ENCODE measurements around the gene MARCO.

MARCO gene

GRCh38 chr2:118974103-118974993 lies 32.4 kb downstream of the MARCO start:
- Histone ChIP-seq H3K4me1 (ENCODE audit: control insufficient read depth, insufficient read depth, low read length) (peaks cover 7% of the 10 kb centered on the region), H3K9me3 (ENCODE audit: control insufficient read depth, low read length) (no peaks in the 10 kb centered on the region), H3K36me3 (ENCODE audit: control insufficient read depth, insufficient read depth, low read length) (no peaks in the 10 kb centered on the region), H3K4me3 (ENCODE audit: insufficient read depth, low read depth, low read length) (no peak overlapping the region), H3K27me3 (ENCODE audit: control insufficient read depth, insufficient read depth, low read length, poor library complexity, severe bottlenecking) (peaks cover 22% of the 10 kb centered on the region), H3K27ac (ENCODE audit: insufficient read depth, low read depth, low read length, poor library complexity, severe bottlenecking) (no peak overlapping the region)
- 93% methylated on average over 13 of the region's 13 CpGs for WGBS, 2 experiments

- H3K27me3 ChIP-seq (ENCODE audit: control insufficient read depth, insufficient read depth, low read length, poor library complexity, severe bottlenecking): peaks cover 22% of the 10 kb centered on the region
- 56 to 61% methylated on average over 5 of the region's 5 CpGs for WGBS, 2 experiments
Observed at GRCh38 chr2:118975133-118975532, 33.1 kb downstream of the MARCO start.

GRCh38 chr2:118978064-118978463 lies 36.1 kb downstream of the MARCO start:
- WGBS, 2 experiments: 87 to 88% methylated on average over 2 of the region's 2 CpGs
- peaks cover 22% of the 10 kb centered on the region for H3K27me3 ChIP-seq (ENCODE audit: control insufficient read depth, insufficient read depth, low read length, poor library complexity, severe bottlenecking)
- H3K4me1 ChIP-seq (ENCODE audit: control insufficient read depth, insufficient read depth, low read length): peaks cover 7% of the 10 kb centered on the region
- H3K36me3 ChIP-seq (ENCODE audit: control insufficient read depth, insufficient read depth, low read length): no peaks in the 10 kb centered on the region
- no peak overlapping the region for H3K4me3 ChIP-seq (ENCODE audit: insufficient read depth, low read depth, low read length)
- H3K27ac ChIP-seq (ENCODE audit: insufficient read depth, low read depth, low read length, poor library complexity, severe bottlenecking): no peak overlapping the region
- no peaks in the 10 kb centered on the region for H3K9me3 ChIP-seq (ENCODE audit: control insufficient read depth, low read length)

More at GRCh38 chr2:118975133-118975532, 33.1 kb downstream of the MARCO start:
- no peak overlapping the region for H3K4me3 ChIP-seq (ENCODE audit: insufficient read depth, low read depth, low read length)
- no peak overlapping the region for H3K27ac ChIP-seq (ENCODE audit: insufficient read depth, low read depth, low read length, poor library complexity, severe bottlenecking)
- no peaks in the 10 kb centered on the region for H3K9me3 ChIP-seq (ENCODE audit: control insufficient read depth, low read length)
- no peaks in the 10 kb centered on the region for H3K36me3 ChIP-seq (ENCODE audit: control insufficient read depth, insufficient read depth, low read length)
- peaks cover 7% of the 10 kb centered on the region for H3K4me1 ChIP-seq (ENCODE audit: control insufficient read depth, insufficient read depth, low read length)

GRCh38 chr2:118979152-118979861 lies 37.3 kb downstream of the MARCO start:
- H3K27me3 ChIP-seq (ENCODE audit: control insufficient read depth, insufficient read depth, low read length, poor library complexity, severe bottlenecking): peaks cover 22% of the 10 kb centered on the region
- H3K36me3 ChIP-seq (ENCODE audit: control insufficient read depth, insufficient read depth, low read length): no peaks in the 10 kb centered on the region
- no peaks in the 10 kb centered on the region for H3K9me3 ChIP-seq (ENCODE audit: control insufficient read depth, low read length)
- WGBS, 2 experiments: 90% methylated on average over 5 of the region's 5 CpGs
- no peak overlapping the region for H3K4me3 ChIP-seq (ENCODE audit: insufficient read depth, low read depth, low read length)
- no peak overlapping the region for H3K27ac ChIP-seq (ENCODE audit: insufficient read depth, low read depth, low read length, poor library complexity, severe bottlenecking)
- H3K4me1 ChIP-seq (ENCODE audit: control insufficient read depth, insufficient read depth, low read length): peaks cover 4% of the 10 kb centered on the region

- no peaks in the 10 kb centered on the region for H3K9me3 ChIP-seq (ENCODE audit: control insufficient read depth, low read length)
- 96% methylated on average over 4 of the region's 4 CpGs for WGBS, 2 experiments
- no peak overlapping the region for H3K27ac ChIP-seq (ENCODE audit: insufficient read depth, low read depth, low read length, poor library complexity, severe bottlenecking)
- peaks cover 22% of the 10 kb centered on the region for H3K27me3 ChIP-seq (ENCODE audit: control insufficient read depth, insufficient read depth, low read length, poor library complexity, severe bottlenecking)
- H3K4me1 ChIP-seq (ENCODE audit: control insufficient read depth, insufficient read depth, low read length): peaks cover 4% of the 10 kb centered on the region
- H3K4me3 ChIP-seq (ENCODE audit: insufficient read depth, low read depth, low read length): no peak overlapping the region
- H3K36me3 ChIP-seq (ENCODE audit: control insufficient read depth, insufficient read depth, low read length): no peaks in the 10 kb centered on the region
Observed at GRCh38 chr2:118980022-118980421, 38.0 kb downstream of the MARCO start.

GRCh38 chr2:118980573-118980972 lies 38.6 kb downstream of the MARCO start:
- H3K27me3 ChIP-seq (ENCODE audit: control insufficient read depth, insufficient read depth, low read length, poor library complexity, severe bottlenecking): peaks cover 22% of the 10 kb centered on the region
- H3K4me1 ChIP-seq (ENCODE audit: control insufficient read depth, insufficient read depth, low read length): peaks cover 4% of the 10 kb centered on the region
- WGBS, 2 experiments: 85 to 86% methylated on average over 2 of the region's 2 CpGs
- H3K4me3 ChIP-seq (ENCODE audit: insufficient read depth, low read depth, low read length): no peak overlapping the region
- H3K36me3 ChIP-seq (ENCODE audit: control insufficient read depth, insufficient read depth, low read length): no peaks in the 10 kb centered on the region
- H3K9me3 ChIP-seq (ENCODE audit: control insufficient read depth, low read length): no peaks in the 10 kb centered on the region
- no peak overlapping the region for H3K27ac ChIP-seq (ENCODE audit: insufficient read depth, low read depth, low read length, poor library complexity, severe bottlenecking)

GRCh38 chr2:118981632-118982031 lies 39.6 kb downstream of the MARCO start:
- Histone ChIP-seq H3K27ac (ENCODE audit: insufficient read depth, low read depth, low read length, poor library complexity, severe bottlenecking) (no peak overlapping the region), H3K36me3 (ENCODE audit: control insufficient read depth, insufficient read depth, low read length) (no peaks in the 10 kb centered on the region)
- 87 to 93% methylated on average over 2 of the region's 2 CpGs for WGBS, 2 experiments

GRCh38 chr2:118982039-118982438 lies 40.0 kb downstream of the MARCO start:
- Histone ChIP-seq H3K36me3 (ENCODE audit: control insufficient read depth, insufficient read depth, low read length) (no peaks in the 10 kb centered on the region), H3K27ac (ENCODE audit: insufficient read depth, low read depth, low read length, poor library complexity, severe bottlenecking) (no peak overlapping the region), H3K4me3 (ENCODE audit: insufficient read depth, low read depth, low read length) (no peak overlapping the region), H3K27me3 (ENCODE audit: control insufficient read depth, insufficient read depth, low read length, poor library complexity, severe bottlenecking) (peaks cover 9% of the 10 kb centered on the region), H3K4me1 (ENCODE audit: control insufficient read depth, insufficient read depth, low read length) (no peaks in the 10 kb centered on the region), H3K9me3 (ENCODE audit: control insufficient read depth, low read length) (no peaks in the 10 kb centered on the region)
- 89 to 94% methylated on average over 3 of the region's 3 CpGs for WGBS, 2 experiments

More at GRCh38 chr2:118981632-118982031, 39.6 kb downstream of the MARCO start:
- no peaks in the 10 kb centered on the region for H3K4me1 ChIP-seq (ENCODE audit: control insufficient read depth, insufficient read depth, low read length)
- H3K9me3 ChIP-seq (ENCODE audit: control insufficient read depth, low read length): no peaks in the 10 kb centered on the region
- H3K4me3 ChIP-seq (ENCODE audit: insufficient read depth, low read depth, low read length): no peak overlapping the region
- H3K27me3 ChIP-seq (ENCODE audit: control insufficient read depth, insufficient read depth, low read length, poor library complexity, severe bottlenecking): peaks cover 13% of the 10 kb centered on the region

- H3K27ac ChIP-seq (ENCODE audit: insufficient read depth, low read depth, low read length, poor library complexity, severe bottlenecking): no peak overlapping the region
- peaks cover 7% of the 10 kb centered on the region for H3K27me3 ChIP-seq (ENCODE audit: control insufficient read depth, insufficient read depth, low read length, poor library complexity, severe bottlenecking)
- 86 to 92% methylated on average over 6 of the region's 6 CpGs for WGBS, 2 experiments
- H3K4me3 ChIP-seq (ENCODE audit: insufficient read depth, low read depth, low read length): no peak overlapping the region
- H3K36me3 ChIP-seq (ENCODE audit: control insufficient read depth, insufficient read depth, low read length): no peaks in the 10 kb centered on the region
- no peaks in the 10 kb centered on the region for H3K4me1 ChIP-seq (ENCODE audit: control insufficient read depth, insufficient read depth, low read length)
- H3K9me3 ChIP-seq (ENCODE audit: control insufficient read depth, low read length): no peaks in the 10 kb centered on the region
Observed at GRCh38 chr2:118983133-118983532, 41.1 kb downstream of the MARCO start.

- H3K9me3 ChIP-seq (ENCODE audit: control insufficient read depth, low read length): no peaks in the 10 kb centered on the region
- H3K4me1 ChIP-seq (ENCODE audit: control insufficient read depth, insufficient read depth, low read length): no peaks in the 10 kb centered on the region
- no peaks in the 10 kb centered on the region for H3K36me3 ChIP-seq (ENCODE audit: control insufficient read depth, insufficient read depth, low read length)
- H3K27ac ChIP-seq (ENCODE audit: insufficient read depth, low read depth, low read length, poor library complexity, severe bottlenecking): no peak overlapping the region
- WGBS, 2 experiments: 93% methylated on average over 1 of the region's 1 CpG
- no peak overlapping the region for H3K4me3 ChIP-seq (ENCODE audit: insufficient read depth, low read depth, low read length)
- peaks cover 5% of the 10 kb centered on the region for H3K27me3 ChIP-seq (ENCODE audit: control insufficient read depth, insufficient read depth, low read length, poor library complexity, severe bottlenecking)
Observed at GRCh38 chr2:118983915-118984314, 41.9 kb downstream of the MARCO start.
